GM13976 (cell line): ENCODE measurements around the gene TRAF2.
A peak's percentile ranks its signal among the peaks of the same experiment; 100 is the strongest.
"Not testable (repeated sequence)": the region's sequence is repeated elsewhere in the genome, so short reads cannot be mapped to it uniquely, and the experiment has no call there.

Experiments used
- DNase-seq: peaks from one replicate; pipeline ENCODE4 v3.0.0; 2012; ENCODE audit warnings: low spot score
- CTCF ChIP-seq: IDR thresholded peaks from 2 replicates; pipeline ENCODE4 v1.5.1; 2012; ENCODE audit warnings: borderline replicate concordance, mild to moderate bottlenecking; ENCODE audit not compliant: insufficient read depth; ENCODE audit errors: extremely low read depth, missing control alignments, control extremely low read depth
- in situ Hi-C: fragments of 300-500 bp; cut with MboI; formaldehyde crosslinking; loops from one replicate; pipeline ENCODE4 v1.12.0; 2022; ENCODE audit warnings: low sequenced_read_pairs, mixed read lengths, inconsistent platforms; ENCODE audit not compliant: unreplicated experiment

The TRAF2 gene

GRCh38 chr9:136881691-136882108 is 4.6 kb upstream of the TRAF2 start:
- DNase-seq: peak; percentile 78
- in situ Hi-C loops: no loop called here
- TF ChIP-seq CTCF: no peak

- no peak for TF ChIP-seq CTCF
- peak; percentile 91 for DNase-seq
- in situ Hi-C loops: no loop called here
Observed at GRCh38 chr9:136882109-136882946, 4.0 kb upstream of the TRAF2 start.

- in situ Hi-C loops, DNase-seq: not testable (repeated sequence)
Observed at GRCh38 chr9:136882947-136883283, 3.4 kb upstream of the TRAF2 start.

GRCh38 chr9:136883670-136884069 is 2.6 kb upstream of the TRAF2 start:
- DNase-seq, in situ Hi-C loops: not testable (repeated sequence)

GRCh38 chr9:136886610-136887597 is 588 bp downstream of the TRAF2 start:
- DNase-seq: peak; percentile 87
- TF ChIP-seq CTCF: no peak
- in situ Hi-C loops: no loop called here

- no peak for DNase-seq
- in situ Hi-C loops: no loop called here
- no peak for TF ChIP-seq CTCF
Observed at GRCh38 chr9:136888454-136888853, 2.1 kb downstream of the TRAF2 start.

GRCh38 chr9:136889858-136890257 is 3.5 kb downstream of the TRAF2 start:
- in situ Hi-C loops: no loop called here
- no peak for DNase-seq
- no peak for TF ChIP-seq CTCF
